T follicular helper cell (primary cell): Measurements from ENCODE around the gene CAV3.
"Not testable (repeated sequence)": the region's sequence is repeated elsewhere in the genome, so short reads cannot be mapped to it uniquely, and the experiment has no call there.

ENCODE experiments used
- DNase-seq: peaks from one replicate; pipeline ENCODE4 v3.0.0-alpha.2; 2020; ENCODE audit warnings: low read depth
- total RNA-seq, 2 experiments: gene quantifications; one replicate each; lab custom pipeline; 2026; lab: John Stamatoyannopoulos, UW

CAV3 gene
- total RNA-seq = 0 reads per million in 2 experiments

GRCh38 chr3:8733332-8734094 is at the start of gene CAV3:
Gene CAV3 (plus strand): TSS chr3:8733802. CDS start chr3:8733877, 75 bp downstream.
- DNase-seq = no peak

- DNase-seq = not testable (repeated sequence)
These were observed 48.6 kb upstream of the CAV3 start for GRCh38 chr3:8684992-8685391.

- not testable (repeated sequence) for DNase-seq
These were observed 42.3 kb upstream of the CAV3 start for GRCh38 chr3:8691295-8691694.

- DNase-seq = no peak
These were observed 31.0 kb upstream of the CAV3 start for GRCh38 chr3:8702560-8702959.

- no peak for DNase-seq
These were observed 28.0 kb upstream of the CAV3 start for GRCh38 chr3:8705575-8705974.

- no peak for DNase-seq
These were observed 24.3 kb upstream of the CAV3 start for GRCh38 chr3:8709287-8709686.

GRCh38 chr3:8709801-8710507 is 23.6 kb upstream of the CAV3 start:
- DNase-seq = no peak

GRCh38 chr3:8712045-8712907 is 21.3 kb upstream of the CAV3 start:
- DNase-seq = no peak

GRCh38 chr3:8712908-8713255 is 20.7 kb upstream of the CAV3 start:
- DNase-seq = no peak

GRCh38 chr3:8713901-8714759 is 19.5 kb upstream of the CAV3 start:
- no peak for DNase-seq

GRCh38 chr3:8715757-8716156 is 17.8 kb upstream of the CAV3 start:
- DNase-seq = not testable (repeated sequence)

- DNase-seq = no peak
These were observed 10.8 kb upstream of the CAV3 start for GRCh38 chr3:8722808-8723207.

- DNase-seq = no peak
These were observed 10.0 kb upstream of the CAV3 start for GRCh38 chr3:8723612-8724011.

GRCh38 chr3:8724108-8724752 is 9.4 kb upstream of the CAV3 start:
- no peak for DNase-seq

- no peak for DNase-seq
These were observed 5.7 kb upstream of the CAV3 start for GRCh38 chr3:8727605-8728512.

GRCh38 chr3:8729479-8729878 is 4.1 kb upstream of the CAV3 start:
- no peak for DNase-seq

GRCh38 chr3:8730656-8731055 is 2.9 kb upstream of the CAV3 start:
- DNase-seq = no peak

GRCh38 chr3:8732413-8732812 is 1.2 kb upstream of the CAV3 start:
- DNase-seq = no peak

GRCh38 chr3:8734137-8734878 is 706 bp downstream of the CAV3 start:
- no peak for DNase-seq
